Fibroblast of lung (primary cell): Measurements from ENCODE around the gene OR2F2. TPM values are rescaled to one million over a fixed set of nuclear protein-coding genes. Genes with fewer than 3 reads are reported as not detected.

Experiments used
- DNase-seq, 2 donors: peaks; one replicate each; pipeline versions ENCODE4 v3.0.0 to v3.0.0-alpha.2; 2010; ENCODE audit warnings: low read depth in 2 of 2
- H2AFZ ChIP-seq: 2 replicates; pipeline ENCODE4 v1.5.1; 2012; ENCODE audit warnings: low read length, control low read depth, inconsistent platforms
- H3K27ac ChIP-seq: 2 replicates; pipeline ENCODE4 v1.5.1; 2011; ENCODE audit warnings: low read length, control low read depth; ENCODE audit not compliant: insufficient read depth
- H3K27me3 ChIP-seq: 2 replicates; pipeline ENCODE4 v1.5.1; 2011; ENCODE audit warnings: mild to moderate bottlenecking, low read length; ENCODE audit not compliant: control insufficient read depth, insufficient read depth
- H3K36me3 ChIP-seq: 2 replicates; pipeline ENCODE4 v1.5.1; 2011; ENCODE audit warnings: low read length; ENCODE audit not compliant: control insufficient read depth, insufficient read depth
- H3K4me1 ChIP-seq: 2 replicates; pipeline ENCODE4 v1.5.1; 2011; ENCODE audit warnings: low read length; ENCODE audit not compliant: control insufficient read depth, insufficient read depth; ENCODE audit errors: extremely low read depth
- H3K4me2 ChIP-seq: 2 replicates; pipeline ENCODE4 v1.5.1; 2011; ENCODE audit warnings: low read length, control low read depth; ENCODE audit not compliant: insufficient read depth; ENCODE audit errors: extremely low read depth
- H3K4me3 ChIP-seq, 4 experiments: fragments of 200-600 bp in 1 of 4; sonication (generic) in 1 of 4; replicated peaks in 1 of 4; 2 replicates each; pipeline ENCODE4 v1.5.1; 2011 to 2016; ENCODE audit warnings: low read length in 4 of 4, low read depth in 3 of 4, mild to moderate bottlenecking in 3 of 4, control low read depth in 2 of 4, inconsistent platforms in 1 of 4, mixed read lengths in 1 of 4; ENCODE audit not compliant: insufficient read depth in 1 of 4; ENCODE audit errors: control extremely low read depth in 1 of 4
- H3K79me2 ChIP-seq: 2 replicates; pipeline ENCODE4 v1.5.1; 2012; ENCODE audit warnings: mild to moderate bottlenecking, low read length, inconsistent platforms; ENCODE audit not compliant: control insufficient read depth, insufficient read depth
- H3K9ac ChIP-seq: 2 replicates; pipeline ENCODE4 v1.5.1; 2011; ENCODE audit warnings: mild to moderate bottlenecking, low read length, control low read depth; ENCODE audit not compliant: insufficient read depth
- H3K9me3 ChIP-seq: 2 replicates; pipeline ENCODE4 v1.5.1; 2012; ENCODE audit warnings: low read depth, low read length; ENCODE audit not compliant: control insufficient read depth, insufficient read depth
- H4K20me1 ChIP-seq: 2 replicates; pipeline ENCODE4 v1.5.1; 2011; ENCODE audit warnings: low read length; ENCODE audit not compliant: control insufficient read depth, insufficient read depth; ENCODE audit errors: extremely low read depth
- CTCF ChIP-seq, 2 donors: IDR thresholded peaks in 1 of 2; conservative IDR thresholded peaks in 1 of 2; 1 replicate in 1 of 2; 2 replicates in 1 of 2; pipeline ENCODE4 v1.5.1; 2011 to 2012; ENCODE audit warnings: low read length in 2 of 2, control low read depth in 1 of 2, inconsistent platforms in 1 of 2, low read depth in 1 of 2, mild to moderate bottlenecking in 1 of 2
- EZH2 ChIP-seq: IDR thresholded peaks from 2 replicates; pipeline ENCODE4 v1.5.1; 2012; ENCODE audit warnings: low read length, control low read depth, mild to moderate bottlenecking; ENCODE audit errors: missing control alignments
- polyA plus RNA-seq, 2 donors: library from polyadenylated mRNA; depleted of rRNA in 1 of 2; stranded (reverse) in 1 of 2; unstranded in 1 of 2; fragments of >200 nt; gene quantifications; 2 replicates each; pipeline ENCODE4 v1.2.1, GENCODE V29; 2011 to 2012; ENCODE audit warnings: missing spikeins in 1 of 2
- total RNA-seq: library from RNA; depleted of rRNA; stranded (reverse); fragments of >200 nt; gene quantifications from 2 replicates; pipeline ENCODE4 v1.2.1, GENCODE V29; 2014

Gene OR2F2
- total and polyA plus RNA-seq, 2 donors (not counting 1 experiment from before 2014, with no cell fraction given), result not detected

GRCh38 chr7:143980746-143981510, 45.9 kb downstream of the OR2F2 start:
- no peak for DNase-seq
- Histone ChIP-seq H2AFZ (no peak overlapping the region), H3K36me3 (no peaks in the 10 kb centered on the region), H3K27me3 (no peaks in the 10 kb centered on the region), H3K4me1 (peaks cover 3% of the 10 kb centered on the region), H3K79me2 (no peaks in the 10 kb centered on the region), H3K4me3 (no peak overlapping the region), H3K9ac (no peak overlapping the region), H4K20me1 (no peaks in the 10 kb centered on the region), H3K9me3 (no peaks in the 10 kb centered on the region), H3K4me2 (no peak overlapping the region), H3K27ac (no peak overlapping the region)
- TF ChIP-seq CTCF (conservative IDR thresholded peaks at IDR 0.05 in 1 of 2, IDR thresholded peaks at IDR 0.05 in 1 of 2; ENCODE audit: low read depth in 1 of 2, low read length in 2 of 2) (no peak), EZH2 (no peak)

GRCh38 chr7:143983960-143984359, 48.9 kb downstream of the OR2F2 start:
- Histone ChIP-seq H2AFZ (no peak overlapping the region), H3K4me2 (no peak overlapping the region), H3K79me2 (no peaks in the 10 kb centered on the region), H3K9ac (no peak overlapping the region), H3K4me1 (peaks cover 4% of the 10 kb centered on the region), H3K27me3 (no peaks in the 10 kb centered on the region), H3K9me3 (no peaks in the 10 kb centered on the region), H4K20me1 (no peaks in the 10 kb centered on the region), H3K36me3 (no peaks in the 10 kb centered on the region), H3K27ac (no peak overlapping the region), H3K4me3 (no peak overlapping the region)
- no peak for DNase-seq
- TF ChIP-seq CTCF (conservative IDR thresholded peaks at IDR 0.05 in 1 of 2, IDR thresholded peaks at IDR 0.05 in 1 of 2; ENCODE audit: low read depth in 1 of 2, low read length in 2 of 2) (no peak), EZH2 (no peak)

Other genes starting within 250 kb of the OR2F2 start
- 0.17 and 0.26 TPM in 2 replicates for gene CTAGE6, start 177.5 kb upstream of the OR2F2 start, total RNA-seq
- not detected in 2 replicates for gene CTAGE6, start 177.5 kb upstream of the OR2F2 start, polyA plus RNA-seq
- 46.5 and 65.6 TPM in 2 replicates for gene TCAF1, start 33.1 kb upstream of the OR2F2 start, total RNA-seq
- 52.5 and 61.2 TPM in 2 replicates for gene TCAF1, start 33.1 kb upstream of the OR2F2 start, polyA plus RNA-seq
- not detected in 2 replicates for gene OR2F1, start 19.6 kb downstream of the OR2F2 start, total RNA-seq
- not detected in 2 replicates for gene OR2F1, start 19.6 kb downstream of the OR2F2 start, polyA plus RNA-seq
- gene OR6B1, start 65.1 kb downstream of the OR2F2 start, total RNA-seq, result not detected in 2 replicates
- gene OR6B1, start 65.1 kb downstream of the OR2F2 start, polyA plus RNA-seq, result not detected in 2 replicates
- gene OR2A5, start 113.7 kb downstream of the OR2F2 start, total RNA-seq, result not detected in 2 replicates
- not detected in 2 replicates for gene OR2A5, start 113.7 kb downstream of the OR2F2 start, polyA plus RNA-seq
- gene OR2A25, start 134.6 kb downstream of the OR2F2 start, total RNA-seq, result not detected in 2 replicates
- gene OR2A25, start 134.6 kb downstream of the OR2F2 start, polyA plus RNA-seq, result not detected in 2 replicates
- gene OR2A12, start 151.0 kb downstream of the OR2F2 start, total RNA-seq, result not detected in 2 replicates
- not detected in 2 replicates for gene OR2A12, start 151.0 kb downstream of the OR2F2 start, polyA plus RNA-seq
- gene OR2A2, start 174.3 kb downstream of the OR2F2 start, total RNA-seq, result not detected in 2 replicates
- gene OR2A2, start 174.3 kb downstream of the OR2F2 start, polyA plus RNA-seq, result not detected in 2 replicates
- gene OR2A14, start 187.9 kb downstream of the OR2F2 start, total RNA-seq, result not detected in 2 replicates
- gene OR2A14, start 187.9 kb downstream of the OR2F2 start, polyA plus RNA-seq, result not detected in 2 replicates
- 0.17 and 1.0 TPM in 2 replicates for gene CTAGE4, start 248.2 kb downstream of the OR2F2 start, total RNA-seq
- gene CTAGE4, start 248.2 kb downstream of the OR2F2 start, polyA plus RNA-seq, result 0.58 TPM in 1 of 2 replicates, not detected in the other